Fibroblast of mammary gland (primary cell): ENCODE results near the gene TRMT61A.
"Not testable (repeated sequence)": the region's sequence is repeated elsewhere in the genome, so short reads cannot be mapped to it uniquely, and the experiment has no call there.

ENCODE experiments used
- DNase-seq: peaks from one replicate; pipeline ENCODE4 v3.0.0-alpha.2; 2010; ENCODE audit warnings: low read depth
- H3K4me3 ChIP-seq: 2 replicates; pipeline ENCODE4 v1.5.1; 2011; ENCODE audit warnings: low read depth, mild to moderate bottlenecking, low read length, moderate library complexity; ENCODE audit not compliant: control insufficient read depth
- TF ChIP-seq, protein P1 (sequence below): conservative IDR thresholded peaks from 2 replicates; pipeline ENCODE4 v1.5.1; 2011; ENCODE audit warnings: low read depth, low read length, inconsistent platforms; ENCODE audit not compliant: control insufficient read depth, insufficient read depth

The TRMT61A gene

DNA sequence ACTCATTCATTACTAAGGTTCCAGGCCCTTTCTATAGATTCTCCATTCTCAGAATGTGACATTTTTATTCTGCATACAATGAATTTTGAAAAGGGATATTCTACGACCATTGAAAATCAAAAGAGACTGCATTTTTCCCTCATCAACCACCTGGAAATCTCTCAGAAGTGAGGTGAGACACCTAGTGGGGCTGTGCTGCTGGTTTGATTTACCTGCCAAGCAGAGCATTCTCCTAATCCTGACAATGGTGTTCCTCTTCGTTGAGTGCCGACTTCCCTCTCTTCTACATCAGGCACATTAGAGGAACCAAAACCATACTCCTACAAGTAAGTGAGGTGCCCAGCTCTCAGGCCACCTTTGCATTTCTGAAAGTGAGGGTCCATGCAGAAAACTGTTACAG is 21.2 kb upstream of the TRMT61A start:
- TF ChIP-seq, protein P1, sequence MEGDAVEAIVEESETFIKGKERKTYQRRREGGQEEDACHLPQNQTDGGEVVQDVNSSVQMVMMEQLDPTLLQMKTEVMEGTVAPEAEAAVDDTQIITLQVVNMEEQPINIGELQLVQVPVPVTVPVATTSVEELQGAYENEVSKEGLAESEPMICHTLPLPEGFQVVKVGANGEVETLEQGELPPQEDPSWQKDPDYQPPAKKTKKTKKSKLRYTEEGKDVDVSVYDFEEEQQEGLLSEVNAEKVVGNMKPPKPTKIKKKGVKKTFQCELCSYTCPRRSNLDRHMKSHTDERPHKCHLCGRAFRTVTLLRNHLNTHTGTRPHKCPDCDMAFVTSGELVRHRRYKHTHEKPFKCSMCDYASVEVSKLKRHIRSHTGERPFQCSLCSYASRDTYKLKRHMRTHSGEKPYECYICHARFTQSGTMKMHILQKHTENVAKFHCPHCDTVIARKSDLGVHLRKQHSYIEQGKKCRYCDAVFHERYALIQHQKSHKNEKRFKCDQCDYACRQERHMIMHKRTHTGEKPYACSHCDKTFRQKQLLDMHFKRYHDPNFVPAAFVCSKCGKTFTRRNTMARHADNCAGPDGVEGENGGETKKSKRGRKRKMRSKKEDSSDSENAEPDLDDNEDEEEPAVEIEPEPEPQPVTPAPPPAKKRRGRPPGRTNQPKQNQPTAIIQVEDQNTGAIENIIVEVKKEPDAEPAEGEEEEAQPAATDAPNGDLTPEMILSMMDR, result no peak
- H3K4me3 ChIP-seq, result no peak overlapping the region
- DNase-seq, result no peak

DNA sequence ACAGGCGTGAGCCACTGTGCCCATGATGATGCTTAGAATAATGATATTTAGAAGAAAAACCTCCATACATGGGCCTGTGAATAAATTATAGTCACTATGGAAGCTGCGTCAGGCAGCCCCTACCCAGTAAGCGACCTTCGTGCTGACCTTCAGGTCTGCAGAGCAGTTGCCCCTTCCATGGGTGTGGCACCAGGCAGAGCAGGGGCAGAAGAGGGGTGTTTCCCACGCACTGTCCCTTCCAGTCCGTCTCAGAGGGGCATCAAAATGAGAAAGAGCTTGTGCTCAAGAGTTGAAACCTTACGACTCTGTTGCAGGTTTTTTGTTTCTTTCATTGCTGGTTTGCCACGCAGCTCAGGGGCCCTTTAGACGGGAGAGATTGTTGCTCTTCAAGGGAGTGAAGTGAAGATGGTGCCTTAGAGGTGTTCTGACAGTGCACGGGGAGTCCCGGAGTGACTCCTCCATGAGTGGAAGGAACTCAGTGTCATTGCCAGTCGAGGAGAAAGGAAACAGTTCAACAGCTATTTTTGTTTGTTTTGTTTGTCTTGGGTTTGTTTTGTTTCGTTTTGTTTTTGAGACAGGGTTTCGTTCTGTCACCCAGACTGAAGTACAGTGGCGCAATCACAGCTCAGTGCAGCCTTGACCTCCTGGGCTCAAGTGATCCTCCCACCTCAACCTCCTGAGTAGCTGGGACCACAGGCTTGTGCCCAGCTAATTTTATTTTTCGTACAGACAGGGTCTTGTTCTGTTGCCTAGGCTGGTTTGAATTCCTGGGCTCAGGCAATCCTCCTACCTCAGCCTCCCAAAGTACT is 20.3 kb upstream of the TRMT61A start:
- TF ChIP-seq, protein P1, result no peak
- DNase-seq, result no peak
- no peak overlapping the region for H3K4me3 ChIP-seq

DNA sequence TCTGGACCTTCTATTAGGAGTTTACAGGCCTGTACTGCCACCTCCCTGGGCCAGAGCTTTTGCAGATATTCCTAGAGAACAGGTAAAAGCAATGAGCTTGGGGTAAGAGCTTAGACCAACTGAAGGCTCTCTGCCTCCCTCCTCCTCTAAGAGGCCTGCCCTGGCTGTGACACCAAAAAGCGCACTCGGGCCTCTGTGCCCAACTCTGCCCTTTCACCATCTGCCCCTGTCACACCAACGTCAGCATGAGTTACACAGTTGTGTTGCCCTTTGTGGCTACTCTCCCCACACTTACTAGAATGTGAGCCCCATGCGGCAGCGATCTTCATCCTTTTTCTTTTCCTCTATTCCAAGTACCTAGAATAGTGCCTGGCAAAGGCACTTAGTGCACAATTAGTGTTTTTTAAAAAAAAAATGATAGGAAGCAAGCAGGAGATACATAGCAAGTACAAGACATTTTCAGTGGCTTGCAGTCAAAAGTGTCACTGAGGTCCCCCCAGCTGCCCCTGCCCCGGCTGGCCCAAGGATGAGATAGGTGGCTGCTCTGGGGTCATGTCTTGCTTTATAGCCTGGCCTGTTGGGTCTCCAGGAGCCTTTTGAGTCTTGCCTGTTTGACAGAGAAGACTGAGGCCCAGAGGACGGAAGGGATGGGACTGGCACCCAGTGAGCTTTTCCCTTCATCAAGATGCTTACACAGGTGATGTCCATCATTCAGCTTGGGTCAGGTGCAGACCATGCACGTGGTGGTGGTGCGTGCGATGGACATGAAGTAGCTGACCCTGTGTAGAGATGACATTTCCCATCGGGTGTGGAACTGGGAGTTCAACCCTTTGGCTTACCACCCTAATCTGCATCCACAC is 18.9 kb upstream of the TRMT61A start:
- H3K4me3 ChIP-seq, result no peak overlapping the region
- TF ChIP-seq, protein P1, result no peak
- DNase-seq, result no peak

DNA sequence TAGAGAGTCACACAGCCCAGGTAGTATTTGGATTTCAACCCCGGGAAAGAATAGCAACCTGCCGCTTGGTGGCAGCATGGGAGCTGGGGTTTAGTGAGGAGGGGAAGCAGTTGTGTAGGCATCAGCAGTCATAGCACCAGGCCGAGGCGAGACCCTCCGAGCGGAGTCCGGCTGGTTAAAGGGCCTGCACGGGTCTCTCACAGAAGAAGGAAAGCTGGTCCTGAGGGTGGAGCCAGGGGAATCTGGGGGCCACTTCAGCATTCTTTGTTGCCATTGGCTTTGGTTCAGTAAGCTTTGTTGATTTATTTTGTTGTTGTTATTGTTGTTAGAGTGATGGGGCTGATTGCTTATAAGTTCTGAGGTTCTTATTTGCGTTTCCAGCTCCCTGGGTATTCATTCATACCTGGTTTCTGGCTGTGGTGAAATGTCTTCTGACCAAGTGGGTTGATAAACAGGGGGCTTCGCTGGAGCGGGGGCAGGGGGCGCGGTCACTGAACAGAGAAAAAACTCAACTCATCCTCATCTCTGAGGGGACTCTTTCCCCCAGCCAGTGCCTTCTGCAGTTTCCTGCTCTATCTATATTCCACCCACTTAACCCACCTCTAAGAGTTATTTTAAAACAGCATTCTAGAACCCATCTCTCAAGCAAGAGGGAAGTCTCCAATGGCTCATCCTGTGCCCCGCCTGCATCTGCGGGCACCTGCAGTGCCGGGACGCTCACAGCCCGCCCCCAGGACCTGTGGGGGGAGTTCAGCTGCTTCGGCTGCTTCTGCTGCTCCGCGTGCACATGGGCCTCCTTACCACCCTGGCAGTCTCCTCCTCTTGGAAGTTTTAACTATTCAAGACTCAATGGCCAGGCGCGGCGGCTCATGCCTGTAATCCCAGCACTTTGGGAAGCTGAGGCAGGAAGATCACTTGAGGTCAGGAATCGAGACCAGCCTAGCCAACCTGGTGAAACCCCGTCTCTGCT is 18.0 kb upstream of the TRMT61A start:
- no peak overlapping the region for H3K4me3 ChIP-seq
- TF ChIP-seq, protein P1, result no peak
- no peak for DNase-seq

DNA sequence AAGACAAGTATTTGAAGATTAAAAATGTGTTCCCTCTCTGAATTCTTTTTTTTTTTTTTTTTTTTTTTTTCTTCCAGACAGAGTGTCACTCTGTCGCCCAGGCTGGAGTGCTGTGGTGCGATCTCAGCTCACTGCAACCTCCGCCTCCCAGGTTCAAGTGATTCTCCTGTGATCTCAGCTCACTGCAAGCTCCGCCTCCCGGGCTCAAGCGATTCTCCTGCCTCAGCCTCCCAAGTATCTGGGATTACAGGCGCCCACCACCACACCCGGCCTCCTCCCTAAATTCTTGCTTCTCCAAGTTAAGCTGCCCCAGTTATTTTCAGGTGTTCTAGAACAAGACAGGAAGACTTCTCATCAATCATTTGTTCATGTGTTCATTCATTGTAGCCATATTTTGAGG is 16.8 kb upstream of the TRMT61A start:
- not testable (repeated sequence) for H3K4me3 ChIP-seq, DNase-seq

DNA sequence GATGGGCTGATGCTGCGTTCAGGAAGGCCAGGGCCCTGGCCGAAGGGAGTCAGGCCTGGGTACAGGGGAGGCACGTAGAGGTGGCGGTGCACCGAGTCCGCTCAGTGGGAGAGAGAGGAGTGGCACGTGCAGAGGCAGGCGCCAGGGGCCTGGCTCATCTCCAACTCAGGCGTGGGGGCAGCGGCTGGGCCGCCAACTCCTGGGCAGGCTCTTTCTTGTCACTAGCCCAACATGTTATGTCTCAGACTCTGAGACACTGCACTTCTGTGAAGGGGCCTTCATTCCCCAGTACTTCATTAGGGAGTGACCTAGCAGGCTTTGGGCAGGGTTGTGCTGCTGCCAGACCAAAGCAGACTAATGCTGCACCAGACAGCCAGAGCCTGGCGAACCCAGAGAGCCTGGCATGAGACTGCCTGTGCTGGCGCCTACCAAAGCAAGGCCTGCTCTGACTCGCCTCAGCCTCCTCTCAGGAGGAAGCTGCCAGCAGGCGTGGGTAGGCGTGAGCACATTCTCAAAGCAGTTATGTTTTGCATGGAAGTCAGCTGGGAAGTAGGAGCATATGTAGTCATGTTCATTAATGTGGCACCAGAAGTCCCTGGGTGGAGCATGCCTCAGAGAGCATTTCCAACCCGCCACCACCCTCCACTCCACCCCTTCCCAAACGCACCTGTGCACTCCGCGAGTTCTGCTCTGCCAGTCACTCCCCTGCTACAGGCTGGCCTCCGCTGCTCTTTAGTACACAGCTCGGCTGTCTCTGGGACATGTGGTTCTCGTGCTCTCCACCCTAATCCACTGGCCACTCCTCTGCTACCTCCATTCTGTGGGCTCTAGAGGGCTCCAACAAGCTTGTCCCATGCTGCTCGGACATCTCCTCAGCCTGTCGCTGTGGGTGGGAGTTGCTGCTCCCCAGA is 16.0 kb upstream of the TRMT61A start:
- peak; percentile 80 for DNase-seq
- TF ChIP-seq, protein P1, result no peak
- H3K4me3 ChIP-seq, result no peak overlapping the region
